Head of caudate nucleus (tissue), 42 donors: ENCODE data around the gene ZNF385D.

Experiments used
- DNase-seq, 42 donors: peaks; one replicate each; pipeline versions ENCODE4 v3.0.0 to v3.0.0-alpha.2; 2020 to 2021; ENCODE audit warnings: mixed read lengths in 7 of 42
- intact Hi-C: fragments of 100-400 bp; cut with DNase I; formaldehyde crosslinking; loops from one replicate; pipeline ENCODE4 v1.15.0; 2022

ZNF385D gene

GRCh38 chr3:21703291-21703690 is 47.7 kb downstream of the ZNF385D start:
- DNase-seq: no peak

GRCh38 chr3:21697707-21698106 is 53.3 kb downstream of the ZNF385D start:
- DNase-seq: no peak
- intact Hi-C loops: no loop called here

More at GRCh38 chr3:21703291-21703690, 47.7 kb downstream of the ZNF385D start:
- intact Hi-C loops: no loop called here

GRCh38 chr3:21694506-21694905 is 56.5 kb downstream of the ZNF385D start:
- intact Hi-C loops: no loop called here
- no peak for DNase-seq

- no peak for DNase-seq
- intact Hi-C loops: no loop called here
Observed at GRCh38 chr3:21691036-21691435, 60.0 kb downstream of the ZNF385D start.

- intact Hi-C loops: no loop called here
- no peak for DNase-seq
Observed at GRCh38 chr3:21682206-21682605, 68.8 kb downstream of the ZNF385D start.

GRCh38 chr3:21673393-21673792 is 77.6 kb downstream of the ZNF385D start:
- DNase-seq: no peak
- intact Hi-C loops: no loop called here

- no peak for DNase-seq
- intact Hi-C loops: no loop called here
Observed at GRCh38 chr3:21672303-21672702, 78.7 kb downstream of the ZNF385D start.

- DNase-seq: no peak
- intact Hi-C loops: no loop called here
Observed at GRCh38 chr3:21670386-21670785, 80.6 kb downstream of the ZNF385D start.

GRCh38 chr3:21668012-21668411 is 83.0 kb downstream of the ZNF385D start:
- DNase-seq: no peak
- intact Hi-C loops: no loop called here

- no peak for DNase-seq
- intact Hi-C loops: no loop called here
Observed at GRCh38 chr3:21665444-21666100, 85.4 kb downstream of the ZNF385D start.

GRCh38 chr3:21664996-21665395 is 86.0 kb downstream of the ZNF385D start:
- intact Hi-C loops: no loop called here
- no peak for DNase-seq

GRCh38 chr3:21662403-21662802 is 88.6 kb downstream of the ZNF385D start:
- no peak for DNase-seq
- intact Hi-C loops: no loop called here

- no peak for DNase-seq
- intact Hi-C loops: no loop called here
Observed at GRCh38 chr3:21654662-21655061, 96.3 kb downstream of the ZNF385D start.

- DNase-seq: no peak
- intact Hi-C loops: no loop called here
Observed at GRCh38 chr3:21654241-21654640, 96.8 kb downstream of the ZNF385D start.

- no peak for DNase-seq
- intact Hi-C loops: no loop called here
Observed at GRCh38 chr3:21649519-21649918, 101.5 kb downstream of the ZNF385D start.

- intact Hi-C loops: no loop called here
- no peak for DNase-seq
Observed at GRCh38 chr3:21647961-21648360, 103.0 kb downstream of the ZNF385D start.

GRCh38 chr3:21645121-21645897 is 105.7 kb downstream of the ZNF385D start:
- intact Hi-C loops: no loop called here
- DNase-seq: peak in 9 of 42 donors; percentile 6 to 56 (median 16)

- no peak for DNase-seq
- intact Hi-C loops: no loop called here
Observed at GRCh38 chr3:21644268-21644667, 106.7 kb downstream of the ZNF385D start.

- DNase-seq: no peak
- intact Hi-C loops: no loop called here
Observed at GRCh38 chr3:21643752-21644151, 107.3 kb downstream of the ZNF385D start.

GRCh38 chr3:21642433-21642832 is 108.6 kb downstream of the ZNF385D start:
- no peak for DNase-seq
- intact Hi-C loops: no loop called here

GRCh38 chr3:21641959-21642358 is 109.1 kb downstream of the ZNF385D start:
- intact Hi-C loops: no loop called here
- DNase-seq: no peak
